GM06990 (cell line): Measurements from ENCODE around the gene FERMT3.
"Not testable (repeated sequence)": the region's sequence is repeated elsewhere in the genome, so short reads cannot be mapped to it uniquely, and the experiment has no call there.

Source experiments
- DNase-seq: peaks from one replicate; pipeline ENCODE4 v3.0.0-alpha.2; 2011; ENCODE audit not compliant: insufficient read length; ENCODE audit errors: extremely low read depth
- H3K27me3 ChIP-seq: replicated peaks from 2 replicates; pipeline ENCODE4 v1.6.0; 2011; ENCODE audit warnings: low read length; ENCODE audit not compliant: control insufficient read depth, insufficient read depth
- H3K36me3 ChIP-seq: 2 replicates; pipeline ENCODE4 v1.5.1; 2011; ENCODE audit warnings: low read length; ENCODE audit not compliant: control insufficient read depth, insufficient read depth
- H3K4me3 ChIP-seq: replicated peaks from 2 replicates; pipeline ENCODE4 v1.5.1; 2011; ENCODE audit warnings: low read depth, mild to moderate bottlenecking, control low read depth, low read length
- TF ChIP-seq, protein P1 (sequence below): IDR thresholded peaks from 2 replicates; pipeline ENCODE4 v1.5.1; 2011; ENCODE audit warnings: low read length, control low read depth, mild to moderate bottlenecking, inconsistent platforms; ENCODE audit not compliant: insufficient read depth, poor library complexity, severe bottlenecking

FERMT3 gene

DNA sequence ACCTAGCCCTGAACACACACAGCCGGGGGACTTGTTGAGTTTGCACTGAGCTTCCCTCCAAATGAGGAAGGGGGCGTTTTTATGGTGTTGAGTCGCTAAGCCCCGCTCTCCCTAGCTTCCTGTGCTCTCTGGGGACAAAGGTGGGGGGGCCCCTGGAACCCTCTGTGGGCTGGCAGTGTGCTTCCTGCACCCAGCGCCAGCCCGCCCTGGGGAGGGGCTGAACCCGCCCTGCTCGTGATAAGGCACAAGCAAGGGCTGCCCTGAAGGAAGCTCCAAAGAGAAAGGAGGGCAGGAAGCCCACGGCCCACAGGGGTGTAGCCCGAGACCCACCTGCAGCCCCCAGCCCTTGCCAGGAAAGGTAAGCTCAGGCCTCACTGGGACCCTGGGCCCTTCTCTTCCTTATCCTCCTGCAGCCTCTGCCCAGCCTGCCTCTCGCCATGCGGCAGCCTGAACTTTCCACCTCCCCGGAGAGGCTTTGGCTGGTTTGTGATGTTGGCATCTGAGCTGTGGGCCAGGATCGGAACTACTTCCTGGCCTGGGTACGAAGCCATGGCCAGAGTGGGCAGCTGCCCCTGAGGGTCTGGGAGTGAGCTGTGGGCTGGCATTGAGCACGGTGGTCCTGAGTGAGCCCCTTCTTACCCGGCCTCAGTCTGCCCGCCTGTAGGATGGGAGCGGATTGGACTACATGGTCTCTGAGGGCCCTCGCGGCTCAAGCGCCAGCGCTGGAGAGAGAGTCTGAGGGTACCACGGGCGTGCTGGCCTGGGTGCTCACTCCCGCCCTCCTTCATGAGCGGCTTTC lies at the start of gene FERMT3:
Gene FERMT3 (plus strand): TSS at position 265 of the 799 bp plus-strand sequence. CDS start 644 bp downstream, outside the sequence.
- H3K36me3 ChIP-seq: peaks cover 40% of the 10 kb centered on the region
- TF ChIP-seq, protein P1, sequence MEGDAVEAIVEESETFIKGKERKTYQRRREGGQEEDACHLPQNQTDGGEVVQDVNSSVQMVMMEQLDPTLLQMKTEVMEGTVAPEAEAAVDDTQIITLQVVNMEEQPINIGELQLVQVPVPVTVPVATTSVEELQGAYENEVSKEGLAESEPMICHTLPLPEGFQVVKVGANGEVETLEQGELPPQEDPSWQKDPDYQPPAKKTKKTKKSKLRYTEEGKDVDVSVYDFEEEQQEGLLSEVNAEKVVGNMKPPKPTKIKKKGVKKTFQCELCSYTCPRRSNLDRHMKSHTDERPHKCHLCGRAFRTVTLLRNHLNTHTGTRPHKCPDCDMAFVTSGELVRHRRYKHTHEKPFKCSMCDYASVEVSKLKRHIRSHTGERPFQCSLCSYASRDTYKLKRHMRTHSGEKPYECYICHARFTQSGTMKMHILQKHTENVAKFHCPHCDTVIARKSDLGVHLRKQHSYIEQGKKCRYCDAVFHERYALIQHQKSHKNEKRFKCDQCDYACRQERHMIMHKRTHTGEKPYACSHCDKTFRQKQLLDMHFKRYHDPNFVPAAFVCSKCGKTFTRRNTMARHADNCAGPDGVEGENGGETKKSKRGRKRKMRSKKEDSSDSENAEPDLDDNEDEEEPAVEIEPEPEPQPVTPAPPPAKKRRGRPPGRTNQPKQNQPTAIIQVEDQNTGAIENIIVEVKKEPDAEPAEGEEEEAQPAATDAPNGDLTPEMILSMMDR: no peak
- DNase-seq: peak; percentile 81
- H3K27me3 ChIP-seq: no peaks in the 10 kb centered on the region
- peak within 1 kb of the TSS; percentile 70 for H3K4me3 ChIP-seq

DNA sequence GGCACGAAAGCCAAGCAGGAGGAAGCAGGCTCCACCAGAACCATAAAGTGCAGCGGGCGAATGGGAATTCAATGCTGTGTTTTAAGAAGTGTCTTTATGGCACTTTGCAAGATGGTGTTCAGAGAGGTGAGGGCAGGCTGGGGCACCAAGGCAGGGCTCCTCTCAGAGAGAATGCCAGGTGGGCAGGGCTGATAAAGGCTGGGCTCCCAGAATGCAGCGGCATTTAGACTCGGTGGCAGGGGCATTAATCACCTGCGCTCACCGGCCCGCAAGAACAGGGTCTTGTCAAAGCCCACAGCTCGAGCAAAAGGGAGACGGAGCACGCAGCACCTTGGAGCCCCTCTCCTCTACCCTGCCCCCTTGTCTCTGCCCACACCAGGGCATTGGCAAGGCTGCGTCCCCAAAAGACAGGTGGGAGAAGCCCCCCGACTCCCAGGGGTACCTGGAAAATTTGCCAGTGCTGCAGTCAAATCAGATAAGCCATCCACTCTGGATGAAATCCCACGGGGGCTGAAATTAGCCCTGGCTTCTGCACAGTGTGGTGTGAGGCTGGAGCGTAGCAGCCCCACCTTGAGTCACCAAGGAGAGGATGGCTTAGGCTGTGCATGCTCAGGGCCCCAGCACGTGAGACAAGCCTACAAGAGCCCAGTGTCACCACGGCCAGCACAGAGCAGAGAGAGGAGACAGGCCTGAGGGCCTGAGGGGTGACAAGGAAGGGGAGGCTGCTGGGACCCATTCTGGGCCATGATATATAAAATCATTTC lies 48.7 kb upstream of the FERMT3 start:
- H3K27me3 ChIP-seq: no peaks in the 10 kb centered on the region; the same call in 1 of the 2 replicates
- TF ChIP-seq, protein P1: no peak
- no peak overlapping the region for H3K4me3 ChIP-seq
- H3K36me3 ChIP-seq: no peaks in the 10 kb centered on the region
- no peak for DNase-seq

DNA sequence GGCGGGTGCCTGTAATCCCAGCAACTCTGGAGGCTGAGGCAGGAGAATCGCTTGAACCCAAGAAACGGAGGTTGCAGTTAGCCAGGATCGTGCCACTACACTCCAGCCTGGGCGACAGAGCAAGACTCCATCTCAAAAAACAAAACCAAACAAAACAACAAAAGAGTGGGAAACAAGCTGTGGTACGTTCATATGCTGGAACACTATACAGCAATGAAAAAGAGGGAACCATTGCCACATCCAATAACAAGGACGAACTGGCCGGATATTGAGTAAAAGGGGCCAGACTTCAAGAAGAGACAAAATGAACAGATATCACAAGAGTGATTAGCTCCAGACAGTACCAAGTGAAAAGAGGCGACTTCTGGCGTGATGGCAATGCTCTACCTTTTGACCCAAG lies 45.5 kb upstream of the FERMT3 start:
- no peaks in the 10 kb centered on the region for H3K36me3 ChIP-seq
- TF ChIP-seq, protein P1: no peak
- DNase-seq: no peak
- H3K4me3 ChIP-seq: no peak overlapping the region
- no peaks in the 10 kb centered on the region for H3K27me3 ChIP-seq

DNA sequence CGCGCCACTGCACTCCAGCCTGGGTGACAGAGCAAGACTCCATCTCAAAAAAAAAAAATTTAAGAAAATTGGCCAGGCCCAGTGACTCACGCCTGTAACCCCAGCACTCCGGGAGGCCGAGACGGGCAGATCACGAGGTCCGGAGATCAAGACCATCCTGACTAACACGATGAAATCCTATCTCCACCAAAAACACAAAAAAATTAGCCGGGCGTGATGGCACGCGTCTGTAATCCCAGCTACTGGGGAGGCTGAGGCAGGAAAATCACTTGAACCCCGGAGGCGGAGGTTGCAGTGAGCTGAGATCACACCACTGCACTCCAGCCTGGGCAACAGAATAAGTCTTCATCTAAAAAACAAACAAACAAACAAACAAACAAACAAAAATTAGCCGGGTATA lies 43.8 kb upstream of the FERMT3 start:
- not testable (repeated sequence) for H3K27me3 ChIP-seq, H3K36me3 ChIP-seq, H3K4me3 ChIP-seq, DNase-seq

DNA sequence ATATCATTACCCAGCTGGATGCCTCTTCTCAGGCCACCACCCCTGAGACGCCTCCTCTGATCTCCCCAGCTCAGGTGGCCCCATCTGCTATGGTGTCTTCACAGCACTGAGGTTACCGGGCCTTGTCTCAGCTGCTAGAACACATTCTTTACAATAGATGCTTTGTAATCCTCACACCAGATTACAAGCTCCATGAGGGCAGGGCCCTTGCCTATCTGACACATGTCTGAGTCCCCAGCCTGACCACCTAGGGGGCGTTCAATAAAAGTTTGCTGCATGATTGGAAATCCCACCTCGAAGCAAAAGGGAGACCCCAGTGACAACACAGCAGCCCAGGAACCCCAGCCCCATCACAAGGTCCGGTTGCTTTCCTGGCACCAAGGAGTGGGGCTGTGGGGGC lies 42.6 kb upstream of the FERMT3 start:
- TF ChIP-seq, protein P1: no peak
- Histone ChIP-seq H3K36me3 (no peaks in the 10 kb centered on the region), H3K27me3 (no peaks in the 10 kb centered on the region), H3K4me3 (no peak overlapping the region)
- no peak for DNase-seq

DNA sequence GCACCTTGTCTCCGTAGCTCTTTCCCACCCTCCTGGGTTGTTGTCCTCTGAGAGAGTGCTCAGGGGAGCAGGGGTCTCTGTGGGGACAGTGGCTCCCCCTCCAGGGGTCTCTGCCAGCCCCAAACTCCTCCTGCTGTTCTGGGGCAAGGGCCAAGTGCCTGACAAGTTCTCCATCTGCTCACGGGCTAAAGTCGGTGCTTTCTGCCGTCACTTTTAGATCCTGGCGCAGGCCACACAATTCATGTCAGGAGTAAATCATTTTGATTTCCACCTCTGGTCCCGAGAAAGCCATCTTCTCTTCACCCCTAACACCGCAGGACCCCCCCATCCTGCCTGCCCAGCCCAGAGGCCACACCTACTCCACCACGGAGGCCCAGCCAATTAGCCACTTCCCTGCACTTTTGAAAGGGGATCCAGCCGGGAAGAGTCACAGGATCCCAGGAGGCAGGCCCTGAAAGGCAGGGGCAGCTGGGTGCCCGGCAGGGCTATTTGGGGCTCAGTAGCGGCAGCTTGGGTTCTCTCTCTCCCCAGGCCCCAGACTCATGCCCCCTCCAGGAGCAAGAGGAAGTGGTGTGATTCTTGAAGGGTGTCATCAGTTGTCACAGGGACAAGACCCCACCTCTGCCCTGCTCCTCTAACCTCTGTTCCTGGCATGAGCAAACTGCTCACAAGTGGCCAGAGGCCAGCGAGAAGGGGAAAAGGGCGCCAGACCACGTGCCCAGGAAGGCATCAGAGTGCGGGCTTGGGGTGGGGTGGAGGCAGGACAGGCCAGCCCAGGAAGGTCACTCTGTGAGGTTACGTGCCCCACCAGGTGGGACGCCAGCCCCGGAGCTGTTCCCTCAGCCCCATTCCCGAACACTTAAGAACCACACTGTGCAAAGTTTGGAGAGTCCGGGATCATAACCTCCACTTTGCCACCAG lies 41.9 kb upstream of the FERMT3 start:
- DNase-seq: no peak
- TF ChIP-seq, protein P1: no peak
- Histone ChIP-seq H3K27me3 (no peaks in the 10 kb centered on the region), H3K36me3 (no peaks in the 10 kb centered on the region), H3K4me3 (no peak overlapping the region)
